NCI-H82 (cell line): ENCODE data around the gene INSR.
A peak's percentile ranks its signal among the peaks of the same experiment; 100 is the strongest.

Source experiments
- DNase-seq: peaks from one replicate; lab custom pipeline; 2025; lab: John Stamatoyannopoulos, UW

The INSR gene

GRCh38 chr19:7295912-7296536, 1.8 kb upstream of the INSR start:
- no peak for DNase-seq

GRCh38 chr19:7294558-7295212, 471 bp upstream of the INSR start:
- peak; percentile 84 for DNase-seq

GRCh38 chr19:7292950-7293761, 1.1 kb downstream of the INSR start:
- no peak for DNase-seq

GRCh38 chr19:7292352-7292949, 1.8 kb downstream of the INSR start:
- no peak for DNase-seq

GRCh38 chr19:7288977-7289376, 5.2 kb downstream of the INSR start:
- DNase-seq, result peak; percentile 73

- no peak for DNase-seq
Observed at GRCh38 chr19:7288131-7288530, 6.1 kb downstream of the INSR start.

- DNase-seq, result no peak
Observed at GRCh38 chr19:7287722-7288121, 6.5 kb downstream of the INSR start.

GRCh38 chr19:7280940-7281666, 13.1 kb downstream of the INSR start:
- DNase-seq, result no peak

GRCh38 chr19:7272856-7273578, 21.2 kb downstream of the INSR start:
- DNase-seq, result no peak

- DNase-seq, result no peak
Observed at GRCh38 chr19:7268705-7269098, 25.5 kb downstream of the INSR start.

GRCh38 chr19:7267792-7268704, 26.2 kb downstream of the INSR start:
- DNase-seq, result peak; percentile 34

- no peak for DNase-seq
Observed at GRCh38 chr19:7266832-7267231, 27.4 kb downstream of the INSR start.

- no peak for DNase-seq
Observed at GRCh38 chr19:7265963-7266362, 28.3 kb downstream of the INSR start.

GRCh38 chr19:7264858-7265257, 29.4 kb downstream of the INSR start:
- DNase-seq, result no peak

GRCh38 chr19:7263521-7263920, 30.7 kb downstream of the INSR start:
- no peak for DNase-seq

- DNase-seq, result no peak
Observed at GRCh38 chr19:7263066-7263465, 31.1 kb downstream of the INSR start.

GRCh38 chr19:7262470-7262869, 31.7 kb downstream of the INSR start:
- DNase-seq, result no peak

GRCh38 chr19:7260161-7260560, 34.1 kb downstream of the INSR start:
- no peak for DNase-seq

- no peak for DNase-seq
Observed at GRCh38 chr19:7258840-7259395, 35.3 kb downstream of the INSR start.
